Testis (tissue), 3 donors: ENCODE measurements around the gene TRIM37. TPM values are rescaled to one million over a fixed set of nuclear protein-coding genes. Genes with fewer than 3 reads are reported as not detected.

Experiments
- DNase-seq: peaks from one replicate; pipeline ENCODE4 v3.0.0-alpha.2; 2019
- H3K27ac ChIP-seq, 2 donors: fragments of 200-600 bp; sonication (generic); one replicate each; pipeline ENCODE4 v1.5.1; 2019
- H3K27me3 ChIP-seq: fragments of 200-600 bp; sonication (generic); one replicate; pipeline ENCODE4 v1.5.1; 2019
- H3K36me3 ChIP-seq: fragments of 200-600 bp; sonication (generic); one replicate; pipeline ENCODE4 v1.5.1; 2017; ENCODE audit warnings: low read depth; ENCODE audit errors: missing control alignments
- H3K4me1 ChIP-seq: fragments of 200-600 bp; sonication (generic); one replicate; pipeline ENCODE4 v1.5.1; 2019
- H3K4me3 ChIP-seq, 2 donors: fragments of 200-600 bp; sonication (generic); one replicate each; pipeline ENCODE4 v1.5.1; 2017 to 2019
- H3K9me3 ChIP-seq: fragments of 200-600 bp; sonication (generic); one replicate; pipeline ENCODE4 v1.5.1; 2017
- CTCF ChIP-seq, 3 experiments: fragments of 450-650 bp in 2 of 3; fragments of 200-600 bp in 1 of 3; sonication (generic) in 1 of 3; IDR thresholded peaks; one replicate each; pipeline ENCODE4 v1.5.1; 2016 to 2019; ENCODE audit warnings: antibody characterized with exemption in 3 of 3, mild to moderate bottlenecking in 2 of 3, moderate library complexity in 1 of 3
- POLR2A ChIP-seq: fragments of 450-650 bp; IDR thresholded peaks from one replicate; pipeline ENCODE4 v1.6.1; 2017; ENCODE audit warnings: antibody characterized with exemption, mild to moderate bottlenecking, moderate library complexity
- whole genome bisulfite sequencing, 2 donors: methylation state at CpG; one replicate each; pipeline ENCODE4 v1.1.5; 2018; 5-methylcytosine and 5-hydroxymethylcytosine counted together
- intact Hi-C: fragments of 100-400 bp; cut with DNase I; formaldehyde crosslinking; loops from one replicate; pipeline ENCODE4 v1.15.1; 2023; ENCODE audit warnings: low total_unique reads
- microRNA counts, 2 donors: library from miRNA; unstranded; fragments of <30 nt; microRNA quantifications; one replicate each; lab custom pipeline; 2016
- microRNA-seq, 2 donors: library from miRNA; unstranded; fragments of <30 nt; microRNA quantifications; one replicate each; pipeline ENCODE4, GENCODE V29; 2016; ENCODE audit warnings: borderline number of aligned reads in 2 of 2, borderline replicate concordance in 1 of 2
- polyA plus RNA-seq: library from polyadenylated mRNA; stranded (reverse); fragments of 350-450 nt; fragmentation: Illumina TruSeq; extraction: RNeasy Lipid Tissue Mini Kit (QIAGEN cat#74804); gene quantifications from one replicate; pipeline ENCODE4 v1.2.3, GENCODE V29; 2014; ENCODE audit warnings: low read depth, low replicate concordance; ENCODE audit not compliant: insufficient read depth
- small RNA-seq, 2 donors: library from RNA; depleted of rRNA; stranded (forward); fragments of <200 nt; gene quantifications; one replicate each; pipeline ENCODE3, GENCODE V24; 2016
- total RNA-seq, 2 donors: library from RNA; depleted of rRNA; stranded (reverse); fragments of >200 nt; gene quantifications; one replicate each; pipeline ENCODE4 v1.2.3, GENCODE V29; 2016

The TRIM37 gene
- total and polyA plus RNA-seq, 3 donors from 2014 or later, result 98.5 to 149 (median 119) TPM

GRCh38 chr17:58936295-58936694, 170.4 kb downstream of the TRIM37 start:
- DNase-seq, result no peak
- Histone ChIP-seq H3K9me3 (no peaks in the 10 kb centered on the region), H3K4me3 (no peak overlapping the region), H3K4me1 (no peaks in the 10 kb centered on the region), H3K27ac (no peak overlapping the region), H3K36me3 (no peaks in the 10 kb centered on the region), H3K27me3 (no peaks in the 10 kb centered on the region)
- 39 to 45% methylated on average over 3 of the region's 3 CpGs for WGBS, 2 donors
- TF ChIP-seq POLR2A, result no peak
- TF ChIP-seq CTCF (IDR thresholded peaks at IDR 0.05), result no peak
- intact Hi-C loops, result no loop called here

- H3K4me3 ChIP-seq, result no peak overlapping the region
- no peaks in the 10 kb centered on the region for H3K4me1 ChIP-seq
- H3K27ac ChIP-seq, result no peak overlapping the region
- H3K27me3 ChIP-seq, result no peaks in the 10 kb centered on the region
- no peaks in the 10 kb centered on the region for H3K9me3 ChIP-seq
- WGBS, 2 donors, result 91 to 92% methylated on average over 3 of the region's 3 CpGs
- intact Hi-C loops, result no loop called here
- H3K36me3 ChIP-seq, result no peaks in the 10 kb centered on the region
- TF ChIP-seq POLR2A (no peak), CTCF (IDR thresholded peaks at IDR 0.05) (no peak)
- DNase-seq, result no peak
Measured at GRCh38 chr17:58932956-58933355, 173.7 kb downstream of the TRIM37 start.

MicroRNAs within 50 kb of the gene (microRNA counts, 767-probe panel; counts per million panel counts)
- 0 to 152 counts per million in 2 donors for microRNA hsa-miR-301a-3p (lab: Ali Mortazavi, UCI)
- 0 to 152 counts per million in 2 donors for microRNA hsa-miR-454-3p (lab: Ali Mortazavi, UCI)

Small RNA genes within 50 kb of the gene (microRNA-seq; reads per million reads assigned to microRNA genes)
- gene MIR301A (24.9 to 32.7 reads per million in 2 donors), gene MIR454 (302 to 374 reads per million in 2 donors)

Small RNA genes within 50 kb of the gene (small RNA-seq; reads per million reads assigned to genes)
- gene MIR301A, result 3.3 to 3.9 reads per million in 2 donors
- gene MIR454, result 0.66 to 1.4 reads per million in 2 donors
- gene RN7SL716P, result 0 reads per million in 2 donors
- gene RNU2-58P, result 0 reads per million in 2 donors

Other genes with a start within 250 kb of the TRIM37 start
- gene SKA2, start 48.3 kb upstream of the TRIM37 start, total RNA-seq, result 10 to 100 TPM; 46.6 to 51.2 TPM
- 28.2 TPM for gene SKA2, start 48.3 kb upstream of the TRIM37 start, polyA plus RNA-seq
- gene PRR11, start 48.9 kb upstream of the TRIM37 start, total RNA-seq, result 1 to 10 TPM; 5.3 to 6.9 TPM
- gene PRR11, start 48.9 kb upstream of the TRIM37 start, polyA plus RNA-seq, result 3.9 TPM
- 10 to 100 TPM; 12.4 to 17.2 TPM for gene SMG8, start 103.2 kb upstream of the TRIM37 start, total RNA-seq
- gene SMG8, start 103.2 kb upstream of the TRIM37 start, polyA plus RNA-seq, result 18.0 TPM
- gene GDPD1, start 113.6 kb upstream of the TRIM37 start, total RNA-seq, result 10 to 100 TPM in 1 of 2 donors, 1 to 10 TPM in 1; 9.6 to 11.7 TPM
- gene GDPD1, start 113.6 kb upstream of the TRIM37 start, polyA plus RNA-seq, result 27.7 TPM
- gene YPEL2, start 224.8 kb upstream of the TRIM37 start, total RNA-seq, result 10 to 100 TPM; 39.8 to 48.3 TPM
- 20.5 TPM for gene YPEL2, start 224.8 kb upstream of the TRIM37 start, polyA plus RNA-seq